BLaER1 (cell line): ENCODE measurements around the gene MOSPD3.
A peak's percentile ranks its signal among the peaks of the same experiment; 100 is the strongest.

ENCODE experiments used
- H3K27ac ChIP-seq: shearing (Covaris generic); formaldehyde crosslinking; 2 replicates; pipeline ENCODE4 v1.8.1; 2022
- H3K27me3 ChIP-seq: shearing (Covaris generic); formaldehyde crosslinking; 2 replicates; pipeline ENCODE4 v1.8.1; 2022
- H3K36me3 ChIP-seq: shearing (Covaris generic); formaldehyde crosslinking; 2 replicates; pipeline ENCODE4 v1.8.1; 2022
- H3K4me1 ChIP-seq: shearing (Covaris generic); formaldehyde crosslinking; 2 replicates; pipeline ENCODE4 v1.8.1; 2022
- H3K4me2 ChIP-seq: shearing (Covaris generic); formaldehyde crosslinking; 2 replicates; pipeline ENCODE4 v1.8.1; 2022
- H3K4me3 ChIP-seq: shearing (Covaris generic); formaldehyde crosslinking; 2 replicates; pipeline ENCODE4 v1.8.1; 2022
- H3K9ac ChIP-seq: shearing (Covaris generic); formaldehyde crosslinking; 2 replicates; pipeline ENCODE4 v1.8.1; 2022
- H3K9me3 ChIP-seq: shearing (Covaris generic); formaldehyde crosslinking; 2 replicates; pipeline ENCODE4 v1.8.1; 2022
- H4K20me1 ChIP-seq: shearing (Covaris generic); formaldehyde crosslinking; 2 replicates; pipeline ENCODE4 v1.8.1; 2022
- Cebpa-rat ChIP-seq: shearing (Covaris generic); IDR thresholded peaks from 2 replicates; pipeline ENCODE4 v1.8.1; 2022

Gene MOSPD3

GRCh38 chr7:100590077-100590737 is 22.1 kb upstream of the MOSPD3 start:
- H3K27ac ChIP-seq = no peak overlapping the region
- peak overlapping the region; percentile 54 for H3K4me2 ChIP-seq
- H4K20me1 ChIP-seq = peaks cover 7% of the 10 kb centered on the region
- peaks cover 10% of the 10 kb centered on the region; the same call in 1 of the 2 replicates for H3K27me3 ChIP-seq
- H3K4me1 ChIP-seq = peaks cover 23% of the 10 kb centered on the region
- H3K9ac ChIP-seq = peak overlapping the region; percentile 45; the same call in 1 of the 2 replicates
- no peaks in the 10 kb centered on the region for H3K9me3 ChIP-seq
- TF ChIP-seq Cebpa-rat = no peak
- no peaks in the 10 kb centered on the region for H3K36me3 ChIP-seq
- no peak overlapping the region for H3K4me3 ChIP-seq

GRCh38 chr7:100591596-100591995 is 20.7 kb upstream of the MOSPD3 start:
- Histone ChIP-seq H3K4me2 (no peak overlapping the region), H3K27ac (no peak overlapping the region), H4K20me1 (no peaks in the 10 kb centered on the region), H3K4me3 (no peak overlapping the region), H3K36me3 (no peaks in the 10 kb centered on the region), H3K9me3 (no peaks in the 10 kb centered on the region), H3K9ac (no peak overlapping the region), H3K4me1 (peaks cover 23% of the 10 kb centered on the region), H3K27me3 (peaks cover 10% of the 10 kb centered on the region; the same call in 1 of the 2 replicates)
- TF ChIP-seq Cebpa-rat = no peak

GRCh38 chr7:100595188-100595587 is 17.2 kb upstream of the MOSPD3 start:
- no peak for TF ChIP-seq Cebpa-rat
- H3K4me1 ChIP-seq = peaks cover 25% of the 10 kb centered on the region
- no peaks in the 10 kb centered on the region for H3K9me3 ChIP-seq
- no peak overlapping the region for H3K4me3 ChIP-seq
- H3K4me2 ChIP-seq = no peak overlapping the region
- H3K27ac ChIP-seq = no peak overlapping the region
- no peak overlapping the region for H3K9ac ChIP-seq
- no peaks in the 10 kb centered on the region for H3K36me3 ChIP-seq
- no peaks in the 10 kb centered on the region for H4K20me1 ChIP-seq
- H3K27me3 ChIP-seq = peaks cover 4% of the 10 kb centered on the region; the same call in 1 of the 2 replicates

GRCh38 chr7:100598425-100598824 is 13.9 kb upstream of the MOSPD3 start:
- H3K4me3 ChIP-seq = no peak overlapping the region
- no peak overlapping the region for H3K27ac ChIP-seq
- no peak for TF ChIP-seq Cebpa-rat
- peaks cover 51% of the 10 kb centered on the region for H3K4me1 ChIP-seq
- no peaks in the 10 kb centered on the region for H3K27me3 ChIP-seq
- H4K20me1 ChIP-seq = no peaks in the 10 kb centered on the region
- H3K36me3 ChIP-seq = no peaks in the 10 kb centered on the region
- H3K4me2 ChIP-seq = 0 out of 2 replicates have a peak overlapping the region, but pooled peaks have one; percentile 5
- H3K9ac ChIP-seq = no peak overlapping the region
- H3K9me3 ChIP-seq = no peaks in the 10 kb centered on the region

GRCh38 chr7:100599911-100600729 is 12.2 kb upstream of the MOSPD3 start:
- Histone ChIP-seq H3K27me3 (peaks cover 7% of the 10 kb centered on the region; the same call in 1 of the 2 replicates), H4K20me1 (no peaks in the 10 kb centered on the region), H3K4me3 (no peak overlapping the region), H3K4me1 (peaks cover 59% of the 10 kb centered on the region), H3K4me2 (peak overlapping the region; percentile 71), H3K27ac (peak overlapping the region; percentile 63), H3K9ac (0 out of 2 replicates have a peak overlapping the region, but pooled peaks have one; percentile 60), H3K9me3 (no peaks in the 10 kb centered on the region), H3K36me3 (no peaks in the 10 kb centered on the region)
- no peak for TF ChIP-seq Cebpa-rat

- Histone ChIP-seq H3K9me3 (no peaks in the 10 kb centered on the region), H3K4me3 (no peak overlapping the region), H3K4me2 (peak overlapping the region; percentile 71), H4K20me1 (no peaks in the 10 kb centered on the region), H3K27me3 (peaks cover 12% of the 10 kb centered on the region; the same call in 1 of the 2 replicates), H3K27ac (peak overlapping the region; percentile 63; the same call in 1 of the 2 replicates), H3K36me3 (no peaks in the 10 kb centered on the region), H3K4me1 (peaks cover 64% of the 10 kb centered on the region), H3K9ac (no peak overlapping the region)
- no peak for TF ChIP-seq Cebpa-rat
Observed at GRCh38 chr7:100600730-100601038, 11.7 kb upstream of the MOSPD3 start.

GRCh38 chr7:100602889-100603725 is 9.2 kb upstream of the MOSPD3 start:
- no peak for TF ChIP-seq Cebpa-rat
- H3K36me3 ChIP-seq = no peaks in the 10 kb centered on the region
- peak overlapping the region; percentile 99 for H3K4me2 ChIP-seq
- H3K9me3 ChIP-seq = no peaks in the 10 kb centered on the region
- peak overlapping the region; percentile 70 for H3K4me3 ChIP-seq
- peak overlapping the region; percentile 65 for H3K9ac ChIP-seq
- H3K27me3 ChIP-seq = peaks cover 22% of the 10 kb centered on the region; the same call in 1 of the 2 replicates
- peaks cover 73% of the 10 kb centered on the region for H3K4me1 ChIP-seq
- 0 out of 2 replicates have a peak overlapping the region, but pooled peaks have one; percentile 35 for H3K27ac ChIP-seq
- no peaks in the 10 kb centered on the region for H4K20me1 ChIP-seq

- 0 out of 2 replicates have a peak overlapping the region, but pooled peaks have one; percentile 35 for H3K27ac ChIP-seq
- H3K27me3 ChIP-seq = peaks cover 22% of the 10 kb centered on the region; the same call in 1 of the 2 replicates
- peak overlapping the region; percentile 70 for H3K4me3 ChIP-seq
- no peak for TF ChIP-seq Cebpa-rat
- no peaks in the 10 kb centered on the region for H3K9me3 ChIP-seq
- peaks cover 68% of the 10 kb centered on the region for H3K4me1 ChIP-seq
- H4K20me1 ChIP-seq = no peaks in the 10 kb centered on the region
- H3K36me3 ChIP-seq = no peaks in the 10 kb centered on the region
- peak overlapping the region; percentile 99 for H3K4me2 ChIP-seq
- peak overlapping the region; percentile 65 for H3K9ac ChIP-seq
Observed at GRCh38 chr7:100603726-100604027, 8.7 kb upstream of the MOSPD3 start.
